Measurements from ENCODE around the gene ZFAND6.

Gene ZFAND6

DNA sequence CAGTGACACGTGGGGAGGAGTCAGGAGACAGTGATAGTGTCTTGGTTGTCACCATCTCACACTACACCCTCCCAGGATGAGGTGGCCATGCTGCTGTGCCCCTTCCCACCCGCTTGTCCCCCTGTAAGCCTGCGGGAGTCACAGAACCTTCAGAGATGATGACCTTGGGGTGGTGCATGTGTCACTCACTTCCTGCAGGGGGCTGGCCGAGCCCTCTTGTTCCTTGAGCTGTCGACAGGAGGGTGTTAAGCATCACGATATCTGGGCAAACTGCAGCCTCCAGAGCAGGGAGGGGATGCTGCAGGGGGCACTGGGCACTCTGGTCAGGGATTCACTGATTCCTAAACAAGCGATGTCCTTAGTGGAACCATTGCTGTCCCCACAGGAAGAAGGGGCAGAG lies 121.0 kb downstream of the ZFAND6 start:
- H3K27me3 ChIP-seq (ENCODE audit: insufficient read depth, low read length, poor library complexity, severe bottlenecking), result no peaks in the 10 kb centered on the region
- no peaks in the 10 kb centered on the region for H4K20me1 ChIP-seq (ENCODE audit: insufficient read depth, low read length, poor library complexity, severe bottlenecking)
- no peak overlapping the region for H2AFZ ChIP-seq (ENCODE audit: low read length)
- no peaks in the 10 kb centered on the region for H3K79me2 ChIP-seq (ENCODE audit: insufficient read depth, low read length)
- no peak overlapping the region for H3K4me2 ChIP-seq (ENCODE audit: low read depth, low read length, poor library complexity, severe bottlenecking)
- no peaks in the 10 kb centered on the region for H3K9me2 ChIP-seq (replicated peaks; ENCODE audit: low read depth, low read length)
- no peaks in the 10 kb centered on the region for H3K9me3 ChIP-seq (ENCODE audit: insufficient read depth, low read depth, low read length)
- H3K4me3 ChIP-seq (ENCODE audit: low read length, poor library complexity, severe bottlenecking), result no peak overlapping the region
- no peak overlapping the region for H3K9ac ChIP-seq (ENCODE audit: low read depth, low read length, poor library complexity, severe bottlenecking)
- peaks cover 21% of the 10 kb centered on the region; the same call in 1 of the 2 replicates for H3K36me3 ChIP-seq (ENCODE audit: insufficient read depth, low read length)
- TF ChIP-seq, protein P1, sequence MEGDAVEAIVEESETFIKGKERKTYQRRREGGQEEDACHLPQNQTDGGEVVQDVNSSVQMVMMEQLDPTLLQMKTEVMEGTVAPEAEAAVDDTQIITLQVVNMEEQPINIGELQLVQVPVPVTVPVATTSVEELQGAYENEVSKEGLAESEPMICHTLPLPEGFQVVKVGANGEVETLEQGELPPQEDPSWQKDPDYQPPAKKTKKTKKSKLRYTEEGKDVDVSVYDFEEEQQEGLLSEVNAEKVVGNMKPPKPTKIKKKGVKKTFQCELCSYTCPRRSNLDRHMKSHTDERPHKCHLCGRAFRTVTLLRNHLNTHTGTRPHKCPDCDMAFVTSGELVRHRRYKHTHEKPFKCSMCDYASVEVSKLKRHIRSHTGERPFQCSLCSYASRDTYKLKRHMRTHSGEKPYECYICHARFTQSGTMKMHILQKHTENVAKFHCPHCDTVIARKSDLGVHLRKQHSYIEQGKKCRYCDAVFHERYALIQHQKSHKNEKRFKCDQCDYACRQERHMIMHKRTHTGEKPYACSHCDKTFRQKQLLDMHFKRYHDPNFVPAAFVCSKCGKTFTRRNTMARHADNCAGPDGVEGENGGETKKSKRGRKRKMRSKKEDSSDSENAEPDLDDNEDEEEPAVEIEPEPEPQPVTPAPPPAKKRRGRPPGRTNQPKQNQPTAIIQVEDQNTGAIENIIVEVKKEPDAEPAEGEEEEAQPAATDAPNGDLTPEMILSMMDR (conservative IDR thresholded peaks at IDR 0.05; ENCODE audit: low read length), result no peak
- TF ChIP-seq EZH2phosphoT487 (IDR thresholded peaks at IDR 0.05; ENCODE audit: borderline replicate concordance), result no peak
- no peaks in the 10 kb centered on the region for H3K4me1 ChIP-seq (ENCODE audit: insufficient read depth, low read length, poor library complexity, severe bottlenecking)
- H3F3A ChIP-seq (ENCODE audit: low read depth), result no peaks in the 10 kb centered on the region

DNA sequence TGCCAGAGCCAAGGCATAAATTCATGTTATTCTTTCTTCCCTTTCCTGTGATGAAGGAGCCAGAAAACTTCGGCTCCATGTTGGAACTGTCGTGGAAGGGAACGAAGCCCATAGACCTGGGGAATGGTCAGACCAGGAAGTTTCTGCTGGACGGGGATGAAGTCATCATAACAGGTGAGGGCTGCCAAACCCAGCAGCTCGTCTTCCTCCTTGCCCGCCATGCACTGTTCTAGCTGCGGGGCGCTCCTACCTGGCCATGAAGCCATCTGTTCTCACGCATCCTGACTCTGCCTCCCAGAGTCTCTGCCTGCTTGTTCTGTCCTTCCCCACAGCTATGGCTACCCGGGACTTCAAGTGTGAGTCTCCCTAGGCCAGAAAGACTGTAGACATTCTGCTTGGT lies 121.5 kb downstream of the ZFAND6 start:
- H2AFZ ChIP-seq (ENCODE audit: low read length), result no peak overlapping the region
- H3K79me2 ChIP-seq (ENCODE audit: insufficient read depth, low read length), result no peaks in the 10 kb centered on the region
- no peaks in the 10 kb centered on the region for H3K27me3 ChIP-seq (ENCODE audit: insufficient read depth, low read length, poor library complexity, severe bottlenecking)
- H3K4me3 ChIP-seq (ENCODE audit: low read length, poor library complexity, severe bottlenecking), result no peak overlapping the region
- no peak overlapping the region for H3K4me2 ChIP-seq (ENCODE audit: low read depth, low read length, poor library complexity, severe bottlenecking)
- no peaks in the 10 kb centered on the region for H3K4me1 ChIP-seq (ENCODE audit: insufficient read depth, low read length, poor library complexity, severe bottlenecking)
- H4K20me1 ChIP-seq (ENCODE audit: insufficient read depth, low read length, poor library complexity, severe bottlenecking), result no peaks in the 10 kb centered on the region
- H3K36me3 ChIP-seq (ENCODE audit: insufficient read depth, low read length), result peaks cover 26% of the 10 kb centered on the region; the same call in 1 of the 2 replicates
- no peaks in the 10 kb centered on the region for H3K9me3 ChIP-seq (ENCODE audit: insufficient read depth, low read depth, low read length)
- no peak overlapping the region for H3K9ac ChIP-seq (ENCODE audit: low read depth, low read length, poor library complexity, severe bottlenecking)
- H3K9me2 ChIP-seq (replicated peaks; ENCODE audit: low read depth, low read length), result no peaks in the 10 kb centered on the region
- TF ChIP-seq, protein P1 (conservative IDR thresholded peaks at IDR 0.05; ENCODE audit: low read length), result no peak
- TF ChIP-seq EZH2phosphoT487 (IDR thresholded peaks at IDR 0.05; ENCODE audit: borderline replicate concordance), result no peak
- no peaks in the 10 kb centered on the region for H3F3A ChIP-seq (ENCODE audit: low read depth)

DNA sequence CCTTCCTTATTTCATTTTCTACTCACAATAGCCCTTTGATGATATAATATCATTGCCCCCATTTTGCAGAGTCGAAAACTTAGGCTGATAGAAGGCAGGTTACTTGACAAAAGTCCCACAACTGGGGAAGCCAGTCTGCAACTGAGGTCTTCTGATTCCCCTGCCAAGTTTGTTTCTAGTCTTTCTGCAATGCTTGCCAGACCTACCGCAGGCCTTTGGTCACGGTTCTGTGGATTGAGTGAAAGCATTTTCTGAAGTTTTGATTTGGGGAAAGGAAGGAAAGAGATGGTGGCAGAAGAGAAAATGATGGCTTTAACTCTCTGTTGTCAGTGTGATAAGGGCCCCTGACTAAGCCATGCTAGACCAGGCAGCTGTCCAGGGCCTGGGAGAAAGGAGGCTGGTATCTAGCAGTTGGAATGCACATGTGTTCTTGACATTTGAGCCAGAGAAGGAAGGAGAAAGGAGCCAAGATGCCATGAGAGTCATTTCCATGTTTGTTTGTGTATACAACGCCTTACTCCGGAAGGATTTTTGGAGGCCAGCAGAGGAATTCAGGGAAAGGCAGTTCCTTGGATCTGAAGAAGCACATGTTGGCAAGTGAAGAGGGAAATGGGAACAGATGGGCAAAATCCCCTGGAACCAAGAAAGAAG lies 123.3 kb downstream of the ZFAND6 start:
- Histone ChIP-seq H3K4me3 (ENCODE audit: low read length, poor library complexity, severe bottlenecking) (no peak overlapping the region), H3K27me3 (ENCODE audit: insufficient read depth, low read length, poor library complexity, severe bottlenecking) (no peaks in the 10 kb centered on the region), H3K79me2 (ENCODE audit: insufficient read depth, low read length) (no peaks in the 10 kb centered on the region), H3K36me3 (ENCODE audit: insufficient read depth, low read length) (peaks cover 39% of the 10 kb centered on the region; the same call in 1 of the 2 replicates), H3K9me3 (ENCODE audit: insufficient read depth, low read depth, low read length) (no peaks in the 10 kb centered on the region), H3F3A (ENCODE audit: low read depth) (no peaks in the 10 kb centered on the region), H4K20me1 (ENCODE audit: insufficient read depth, low read length, poor library complexity, severe bottlenecking) (no peaks in the 10 kb centered on the region), H2AFZ (ENCODE audit: low read length) (no peak overlapping the region), H3K9ac (ENCODE audit: low read depth, low read length, poor library complexity, severe bottlenecking) (no peak overlapping the region), H3K4me1 (ENCODE audit: insufficient read depth, low read length, poor library complexity, severe bottlenecking) (no peaks in the 10 kb centered on the region), H3K4me2 (ENCODE audit: low read depth, low read length, poor library complexity, severe bottlenecking) (no peak overlapping the region), H3K9me2 (replicated peaks; ENCODE audit: low read depth, low read length) (no peaks in the 10 kb centered on the region)
- TF ChIP-seq, protein P1 (conservative IDR thresholded peaks at IDR 0.05; ENCODE audit: low read length), result no peak
- no peak for TF ChIP-seq EZH2phosphoT487 (IDR thresholded peaks at IDR 0.05; ENCODE audit: borderline replicate concordance)
